Mucosa of gallbladder (tissue), 1 donor: ENCODE data around the gene R3HCC1L. TPM values are rescaled to one million over a fixed set of nuclear protein-coding genes. Genes with fewer than 3 reads are reported as not detected.
"Not testable (repeated sequence)": the region's sequence is repeated elsewhere in the genome, so short reads cannot be mapped to it uniquely, and the experiment has no call there.

ENCODE experiments used
- DNase-seq: peaks from one replicate; pipeline ENCODE4 v3.0.0-alpha.2; 2020; ENCODE audit warnings: low spot score
- total RNA-seq: library from RNA; stranded (reverse); gene quantifications from one replicate; pipeline ENCODE4 v1.2.1, GENCODE V29; 2021
- donor health status: DM: no; HTN: no; CAD: no.

The R3HCC1L gene
- total RNA-seq, 1 donor from 2014 or later, result 15.8 TPM

- no peak for DNase-seq
These were observed 2.8 kb upstream of the R3HCC1L start for GRCh38 chr10:98131619-98132018.

- DNase-seq, result not testable (repeated sequence)
These were observed 1.2 kb upstream of the R3HCC1L start for GRCh38 chr10:98133075-98133752.

- no peak for DNase-seq
These were observed 383 bp upstream of the R3HCC1L start for GRCh38 chr10:98134117-98134430.

- no peak for DNase-seq
These were observed 904 bp downstream of the R3HCC1L start for GRCh38 chr10:98135222-98135899.

GRCh38 chr10:98136775-98137174 lies 2.3 kb downstream of the R3HCC1L start:
- not testable (repeated sequence) for DNase-seq

GRCh38 chr10:98138031-98138430 lies 3.6 kb downstream of the R3HCC1L start:
- DNase-seq, result no peak

- no peak for DNase-seq
These were observed 5.0 kb downstream of the R3HCC1L start for GRCh38 chr10:98139431-98139830.

- no peak for DNase-seq
These were observed 7.1 kb downstream of the R3HCC1L start for GRCh38 chr10:98141484-98142073.

GRCh38 chr10:98144985-98145384 lies 10.5 kb downstream of the R3HCC1L start:
- no peak for DNase-seq

- DNase-seq, result no peak
These were observed 15.4 kb downstream of the R3HCC1L start for GRCh38 chr10:98149858-98150257.

- DNase-seq, result no peak
These were observed 16.1 kb downstream of the R3HCC1L start for GRCh38 chr10:98150544-98150943.

GRCh38 chr10:98152778-98153177 lies 18.3 kb downstream of the R3HCC1L start:
- not testable (repeated sequence) for DNase-seq

- DNase-seq, result not testable (repeated sequence)
These were observed 18.9 kb downstream of the R3HCC1L start for GRCh38 chr10:98153213-98153958.

GRCh38 chr10:98154076-98154475 lies 19.6 kb downstream of the R3HCC1L start:
- DNase-seq, result no peak

GRCh38 chr10:98158576-98158975 lies 24.1 kb downstream of the R3HCC1L start:
- no peak for DNase-seq

- DNase-seq, result no peak
These were observed 29.5 kb downstream of the R3HCC1L start for GRCh38 chr10:98163941-98164340.

- DNase-seq, result no peak
These were observed 32.7 kb downstream of the R3HCC1L start for GRCh38 chr10:98167191-98167590.

GRCh38 chr10:98168147-98168546 lies 33.7 kb downstream of the R3HCC1L start:
- DNase-seq, result no peak

- no peak for DNase-seq
These were observed 34.3 kb downstream of the R3HCC1L start for GRCh38 chr10:98168766-98169165.

- no peak for DNase-seq
These were observed 34.9 kb downstream of the R3HCC1L start for GRCh38 chr10:98169379-98169778.

- DNase-seq, result peak; percentile 32
These were observed 36.0 kb downstream of the R3HCC1L start for GRCh38 chr10:98170249-98171117.

GRCh38 chr10:98172073-98172472 lies 37.6 kb downstream of the R3HCC1L start:
- no peak for DNase-seq
